Measurements from ENCODE around the gene LRRFIP2.

Gene LRRFIP2

GRCh38 chr3:37114251-37115145 is 59.9 kb downstream of the LRRFIP2 start:
- Histone ChIP-seq H3K27me3 (no peaks in the 10 kb centered on the region), H3K4me3 (ENCODE audit: low read depth, low read length) (no peak overlapping the region), H3K4me1 (no peaks in the 10 kb centered on the region), H3K36me3 (no peaks in the 10 kb centered on the region), H3K9me3 (no peaks in the 10 kb centered on the region)
- TF ChIP-seq CTCF (IDR thresholded peaks at IDR 0.05; ENCODE audit: low read depth, low read length) = no peak
- DNase-seq = no peak

- Histone ChIP-seq H3K36me3 (no peaks in the 10 kb centered on the region), H3K4me3 (ENCODE audit: low read depth, low read length) (no peak overlapping the region), H3K27me3 (no peaks in the 10 kb centered on the region), H3K9me3 (no peaks in the 10 kb centered on the region), H3K4me1 (no peaks in the 10 kb centered on the region)
- DNase-seq = no peak
- no peak for TF ChIP-seq CTCF (IDR thresholded peaks at IDR 0.05; ENCODE audit: low read depth, low read length)
These were observed 61.4 kb downstream of the LRRFIP2 start for GRCh38 chr3:37112987-37113386.

GRCh38 chr3:37111199-37111598 is 63.2 kb downstream of the LRRFIP2 start:
- no peak for DNase-seq
- no peaks in the 10 kb centered on the region for H3K4me1 ChIP-seq
- no peaks in the 10 kb centered on the region for H3K9me3 ChIP-seq
- no peaks in the 10 kb centered on the region for H3K27me3 ChIP-seq
- no peak for TF ChIP-seq CTCF (IDR thresholded peaks at IDR 0.05; ENCODE audit: low read depth, low read length)
- no peaks in the 10 kb centered on the region for H3K36me3 ChIP-seq
- no peak overlapping the region for H3K4me3 ChIP-seq (ENCODE audit: low read depth, low read length)

DNA sequence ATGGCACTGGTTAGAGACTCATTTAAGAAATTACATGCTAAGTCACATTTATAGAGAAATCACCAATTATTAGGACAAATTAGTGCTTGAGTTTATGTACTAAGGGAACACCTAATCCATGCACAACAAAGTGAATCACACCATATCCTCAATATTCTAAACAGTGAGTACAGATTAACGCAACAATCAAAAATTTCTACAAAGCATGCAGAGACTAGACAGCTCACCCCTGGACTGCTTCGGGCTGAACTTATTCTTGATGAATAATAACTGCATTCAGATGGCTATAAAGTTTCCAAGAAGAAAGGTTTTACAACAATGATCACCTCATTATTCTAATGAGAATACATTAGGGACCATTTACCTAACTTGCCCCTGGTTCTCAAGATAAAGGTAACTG is 66.5 kb downstream of the LRRFIP2 start:
- H3K9me3 ChIP-seq = no peaks in the 10 kb centered on the region
- TF ChIP-seq CTCF (IDR thresholded peaks at IDR 0.05; ENCODE audit: low read depth, low read length) = no peak
- no peaks in the 10 kb centered on the region for H3K36me3 ChIP-seq
- no peak overlapping the region for H3K4me3 ChIP-seq (ENCODE audit: low read depth, low read length)
- DNase-seq = no peak
- H3K27me3 ChIP-seq = no peaks in the 10 kb centered on the region
- H3K4me1 ChIP-seq = no peaks in the 10 kb centered on the region

- Histone ChIP-seq H3K4me1 (no peaks in the 10 kb centered on the region), H3K36me3 (no peaks in the 10 kb centered on the region), H3K4me3 (ENCODE audit: low read depth, low read length) (no peak overlapping the region), H3K27me3 (no peaks in the 10 kb centered on the region), H3K9me3 (no peaks in the 10 kb centered on the region)
- no peak for TF ChIP-seq CTCF (IDR thresholded peaks at IDR 0.05; ENCODE audit: low read depth, low read length)
- DNase-seq = no peak
These were observed 71.1 kb downstream of the LRRFIP2 start for GRCh38 chr3:37103103-37103808.

DNA sequence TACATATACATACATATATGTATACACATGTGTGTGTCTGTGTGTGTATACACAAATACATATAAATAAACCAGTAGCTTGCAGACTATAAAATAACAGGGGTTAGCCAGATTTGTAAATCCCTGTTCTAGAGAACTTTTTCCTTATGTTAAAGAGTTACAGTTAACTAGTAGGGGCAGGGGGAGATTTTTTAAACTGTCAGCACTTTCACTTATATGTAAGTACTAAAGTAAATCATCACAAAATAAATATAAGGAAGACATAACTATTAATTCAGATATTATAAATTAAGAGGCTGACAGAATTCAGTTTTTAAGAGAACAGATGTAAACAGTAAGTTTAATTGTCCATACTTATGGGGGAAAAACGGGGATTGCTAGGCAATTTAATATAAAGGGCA is 74.0 kb downstream of the LRRFIP2 start:
- H3K4me3 ChIP-seq (ENCODE audit: low read depth, low read length) = no peak overlapping the region
- no peak for TF ChIP-seq CTCF (IDR thresholded peaks at IDR 0.05; ENCODE audit: low read depth, low read length)
- no peaks in the 10 kb centered on the region for H3K27me3 ChIP-seq
- H3K9me3 ChIP-seq = no peaks in the 10 kb centered on the region
- H3K36me3 ChIP-seq = no peaks in the 10 kb centered on the region
- no peaks in the 10 kb centered on the region for H3K4me1 ChIP-seq
- no peak for DNase-seq

Data from BE2C (cell line).